HepG2 (cell line): ENCODE data around the gene APEX1. TPM values are rescaled to one million over a fixed set of nuclear protein-coding genes. Genes with fewer than 3 reads are reported as not detected.

ENCODE experiments used
- ATF2 ChIP-seq: sonication (generic); formaldehyde crosslinking; IDR thresholded peaks from 2 replicates; pipeline ENCODE4 v1.4.0; 2020; ENCODE audit warnings: missing genetic modification reagents
- ATF7 ChIP-seq, 2 experiments: fragments of 450-650 bp in 1 of 2; sonication (generic) in 1 of 2; formaldehyde crosslinking in 1 of 2; IDR thresholded peaks; 2 replicates each; pipeline versions ENCODE4 v1.4.0 to v1.6.1; 2016 to 2020; ENCODE audit warnings: antibody characterized with exemption in 1 of 2, mild to moderate bottlenecking in 1 of 2, missing genetic modification reagents in 1 of 2
- ATRX ChIP-seq: sonication (generic); formaldehyde crosslinking; IDR thresholded peaks from 2 replicates; pipeline ENCODE4 v1.4.0; 2020; ENCODE audit warnings: missing genetic modification reagents, borderline replicate concordance
- HDAC1 ChIP-seq: sonication (generic); formaldehyde crosslinking; IDR thresholded peaks from 2 replicates; pipeline ENCODE4 v1.5.1; 2020; ENCODE audit warnings: mild to moderate bottlenecking, missing genetic modification reagents
- HNRNPLL ChIP-seq: fragments of 200-400 bp; formaldehyde crosslinking; IDR thresholded peaks from 2 replicates; pipeline ENCODE4 v1.6.1; 2017; ENCODE audit warnings: mild to moderate bottlenecking, low read depth, low read length; ENCODE audit not compliant: poor library complexity, severe bottlenecking
- IRF1 ChIP-seq: sonication (generic); formaldehyde crosslinking; IDR thresholded peaks from 2 replicates; pipeline ENCODE4 v1.4.0; 2020; ENCODE audit warnings: low read depth, mild to moderate bottlenecking, missing genetic modification reagents
- LCORL ChIP-seq, 2 experiments: fragments of 450-650 bp in 1 of 2; sonication (generic) in 1 of 2; formaldehyde crosslinking in 1 of 2; IDR thresholded peaks; 2 replicates each; pipeline versions ENCODE4 v1.5.0 to v1.6.1; 2017 to 2020; ENCODE audit warnings: antibody characterized with exemption in 1 of 2, missing genetic modification reagents in 1 of 2
- MTA1 ChIP-seq: sonication (generic); formaldehyde crosslinking; IDR thresholded peaks from 2 replicates; pipeline ENCODE4 v1.4.0; 2020; ENCODE audit warnings: missing genetic modification reagents, mild to moderate bottlenecking, borderline replicate concordance
- NFATC3 ChIP-seq: sonication (generic); formaldehyde crosslinking; IDR thresholded peaks from 2 replicates; pipeline ENCODE4 v1.5.1; 2020; ENCODE audit warnings: mild to moderate bottlenecking, missing genetic modification reagents
- NR2C2 ChIP-seq: sonication (generic); formaldehyde crosslinking; IDR thresholded peaks from 2 replicates; pipeline ENCODE4 v1.4.0; 2020; ENCODE audit warnings: missing genetic modification reagents, mild to moderate bottlenecking, moderate library complexity, borderline replicate concordance
- NR2F6 ChIP-seq, 2 experiments: IDR thresholded peaks; 2 replicates each; pipeline ENCODE4 v1.6.1; 2016; ENCODE audit warnings: antibody characterized with exemption in 1 of 2, mild to moderate bottlenecking in 1 of 2
- PBX3 ChIP-seq: sonication (generic); formaldehyde crosslinking; IDR thresholded peaks from 2 replicates; pipeline ENCODE4 v1.8.1; 2023; ENCODE audit warnings: missing genetic modification reagents, inconsistent platforms, borderline replicate concordance
- PITX1 ChIP-seq: sonication (generic); formaldehyde crosslinking; IDR thresholded peaks from 2 replicates; pipeline ENCODE4 v1.5.1; 2020; ENCODE audit warnings: mild to moderate bottlenecking, missing genetic modification reagents
- SOX13 ChIP-seq, 3 experiments: fragments of 450-650 bp in 1 of 3; sonication (generic) in 1 of 3; formaldehyde crosslinking in 1 of 3; IDR thresholded peaks in 2 of 3; conservative IDR thresholded peaks in 1 of 3; 2 replicates each; pipeline versions ENCODE4 v1.5.0 to v1.6.1; 2016 to 2020; ENCODE audit warnings: antibody characterized with exemption in 1 of 3, mild to moderate bottlenecking in 1 of 3, missing compliant biosample characterization in 1 of 3, missing genetic modification reagents in 1 of 3, moderate library complexity in 1 of 3
- TEAD3 ChIP-seq: optimal IDR thresholded peaks from 2 replicates; pipeline ENCODE3; 2016; ENCODE audit warnings: borderline replicate concordance
- ZFP91 ChIP-seq: sonication (generic); formaldehyde crosslinking; IDR thresholded peaks from 2 replicates; pipeline ENCODE4 v1.9.0; 2022; ENCODE audit warnings: missing genetic modification reagents, mild to moderate bottlenecking, borderline replicate concordance
- ZNF207 ChIP-seq: fragments of 450-650 bp; IDR thresholded peaks from 2 replicates; pipeline ENCODE4 v1.6.1; 2016; ENCODE audit warnings: antibody characterized with exemption, borderline replicate concordance
- ZNF256 ChIP-seq: sonication (generic); formaldehyde crosslinking; conservative IDR thresholded peaks from 2 replicates; pipeline ENCODE4 v1.4.0; 2020; ENCODE audit warnings: missing genetic modification reagents
- ZNF350 ChIP-seq: sonication (generic); formaldehyde crosslinking; IDR thresholded peaks from 2 replicates; pipeline ENCODE4 v1.4.0; 2020; ENCODE audit warnings: mild to moderate bottlenecking, low read depth, missing genetic modification reagents, borderline replicate concordance
- ZNF441 ChIP-seq: sonication (generic); formaldehyde crosslinking; IDR thresholded peaks from 2 replicates; pipeline ENCODE4 v1.7.0; 2021; ENCODE audit warnings: missing genetic modification reagents, borderline replicate concordance
- ZNF709 ChIP-seq: sonication (generic); formaldehyde crosslinking; IDR thresholded peaks from 2 replicates; pipeline ENCODE4 v1.5.0; 2020; ENCODE audit warnings: mild to moderate bottlenecking, missing genetic modification reagents
- ZNF746 ChIP-seq: sonication (generic); formaldehyde crosslinking; IDR thresholded peaks from 2 replicates; pipeline ENCODE4 v1.8.0; 2022; ENCODE audit warnings: mild to moderate bottlenecking, missing genetic modification reagents
- polyA plus RNA-seq, 8 experiments: library from polyadenylated mRNA; depleted of rRNA in 3 of 8; stranded (reverse) in 7 of 8; unstranded in 1 of 8; fragments of >200 nt; fragmentation: Illumina TruSeq in 4 of 8; extraction: Trizol in 4 of 8; gene quantifications; 2 replicates each; pipeline versions ENCODE4 v1.2.1 to v1.2.3, GENCODE V29; 2011 to 2016; ENCODE audit warnings: low read depth in 4 of 8, missing spikeins in 1 of 8, mixed read lengths in 1 of 8; ENCODE audit not compliant: insufficient read depth in 1 of 8
- total RNA-seq, 5 experiments: library from RNA; depleted of rRNA; stranded (reverse); fragments of >200 nt; fragmentation: Illumina TruSeq; extraction: Trizol; gene quantifications; 2 replicates each; pipeline ENCODE4 v1.2.3, GENCODE V29; 2016; ENCODE audit warnings: low read depth in 1 of 5

Gene APEX1
- total and polyA plus RNA-seq, 2 of the 13 experiments (the other 11 are each of a cell fraction or from before 2014, with no cell fraction given) = 171 to 405 TPM

- TF ChIP-seq ZNF746 (CRISPR knock-in tag) (peak; percentile 30; the same call in 1 of the 2 replicates), NR2F6 (IDR thresholded peaks at IDR 0.05) (peak; percentile 89), NR2F6 (CRISPR knock-in tag; IDR thresholded peaks at IDR 0.05) (peak; percentile 97), NR2C2 (CRISPR knock-in tag) (peak; percentile 63; the same call in 1 of the 2 replicates), NFATC3 (no peak), LCORL (IDR thresholded peaks at IDR 0.05) (peak; percentile 88), LCORL (CRISPR knock-in tag; IDR thresholded peaks at IDR 0.05) (no peak; the same call in 1 of the 2 replicates), MTA1 (peak; percentile 82; the same call in 1 of the 2 replicates), ZNF441 (peak; percentile 42; the same call in 1 of the 2 replicates), TEAD3 (CRISPR knock-in tag) (peak; percentile 55), HDAC1 (peak; percentile 62), ZNF256 (CRISPR knock-in tag) (no peak), ATF7 (IDR thresholded peaks at IDR 0.05) (no peak), ATF7 (CRISPR knock-in tag; IDR thresholded peaks at IDR 0.05) (0 out of 2 replicates have a peak, but pooled peaks have one; percentile 53), SOX13 (IDR thresholded peaks at IDR 0.05) (no peak), SOX13 (CRISPR knock-in tag; conservative IDR thresholded peaks at IDR 0.05 in 1 of 2, IDR thresholded peaks at IDR 0.05 in 1 of 2) (peak in 1 of 2 experiments; percentile 46; a peak in 1 of 4 replicates), IRF1 (no peak), PITX1 (CRISPR knock-in tag) (peak; percentile 72; the same call in 1 of the 2 replicates), ZNF709 (CRISPR knock-in tag) (0 out of 2 replicates have a peak, but pooled peaks have one; percentile 74), ATF2 (CRISPR knock-in tag) (peak; percentile 42; the same call in 1 of the 2 replicates), PBX3 (CRISPR knock-in tag) (no peak), ZFP91 (CRISPR knock-in tag) (peak; percentile 54; the same call in 1 of the 2 replicates), ZNF207 (no peak), ATRX (no peak), ZNF350 (peak; percentile 84), HNRNPLL (peak; percentile 98)
These were observed 25.0 kb upstream of the APEX1 start (continued) for GRCh38 chr14:20429801-20430669.
